Esophagus (tissue), 2 donors: ENCODE results near the gene GDAP1L1. TPM values are rescaled to one million over a fixed set of nuclear protein-coding genes. Genes with fewer than 3 reads are reported as not detected.
"Not testable (repeated sequence)": the region's sequence is repeated elsewhere in the genome, so short reads cannot be mapped to it uniquely, and the experiment has no call there.

Experiments used
- H3K27ac ChIP-seq, 2 donors: one replicate each; pipeline ENCODE4 v1.5.1; 2013; ENCODE audit warnings: low read depth in 2 of 2, mild to moderate bottlenecking in 2 of 2, inconsistent platforms in 1 of 2, low read length in 1 of 2, moderate library complexity in 1 of 2
- H3K27me3 ChIP-seq, 2 donors: one replicate each; pipeline ENCODE4 v1.6.1; 2013; ENCODE audit warnings: low read length in 2 of 2, control low read depth in 1 of 2, mild to moderate bottlenecking in 1 of 2; ENCODE audit not compliant: insufficient read depth in 2 of 2, control insufficient read depth in 1 of 2
- H3K36me3 ChIP-seq, 2 donors: one replicate each; pipeline ENCODE4 v1.6.1; 2013; ENCODE audit warnings: low read length in 1 of 2; ENCODE audit not compliant: control insufficient read depth in 2 of 2, insufficient read depth in 2 of 2
- H3K4me1 ChIP-seq, 2 donors: one replicate each; pipeline ENCODE4 v1.6.1; 2013; ENCODE audit warnings: low read length in 1 of 2; ENCODE audit not compliant: control insufficient read depth in 2 of 2, insufficient read depth in 2 of 2
- H3K4me3 ChIP-seq, 2 donors: one replicate each; pipeline ENCODE4 v1.5.1; 2013; ENCODE audit warnings: low read length in 2 of 2, mild to moderate bottlenecking in 2 of 2, low read depth in 1 of 2, moderate library complexity in 1 of 2
- H3K9me3 ChIP-seq, 2 donors: one replicate each; pipeline ENCODE4 v1.6.1; 2013; ENCODE audit warnings: mild to moderate bottlenecking in 2 of 2, low read depth in 1 of 2, low read length in 1 of 2, moderate library complexity in 1 of 2; ENCODE audit not compliant: control insufficient read depth in 2 of 2, insufficient read depth in 1 of 2
- WGBS, 2 donors: extraction: QIAGEN DNeasy Blood & Tissue Kit; methylation state at CpG; one replicate each; pipeline ENCODE4 v1.1.7; 2013; 5-methylcytosine and 5-hydroxymethylcytosine counted together
- polyA plus RNA-seq, 2 donors: library from polyadenylated mRNA; stranded (reverse); fragments of 200-250 nt; gene quantifications; one replicate each; pipeline ENCODE4 v1.2.3, GENCODE V29; 2013
- donor health status: healthy with polysubstance abuse.
- donor health status: Bipolar disorder and iron deficiency.

GDAP1L1 gene
- polyA plus RNA-seq, 2 donors, result not detected

DNA sequence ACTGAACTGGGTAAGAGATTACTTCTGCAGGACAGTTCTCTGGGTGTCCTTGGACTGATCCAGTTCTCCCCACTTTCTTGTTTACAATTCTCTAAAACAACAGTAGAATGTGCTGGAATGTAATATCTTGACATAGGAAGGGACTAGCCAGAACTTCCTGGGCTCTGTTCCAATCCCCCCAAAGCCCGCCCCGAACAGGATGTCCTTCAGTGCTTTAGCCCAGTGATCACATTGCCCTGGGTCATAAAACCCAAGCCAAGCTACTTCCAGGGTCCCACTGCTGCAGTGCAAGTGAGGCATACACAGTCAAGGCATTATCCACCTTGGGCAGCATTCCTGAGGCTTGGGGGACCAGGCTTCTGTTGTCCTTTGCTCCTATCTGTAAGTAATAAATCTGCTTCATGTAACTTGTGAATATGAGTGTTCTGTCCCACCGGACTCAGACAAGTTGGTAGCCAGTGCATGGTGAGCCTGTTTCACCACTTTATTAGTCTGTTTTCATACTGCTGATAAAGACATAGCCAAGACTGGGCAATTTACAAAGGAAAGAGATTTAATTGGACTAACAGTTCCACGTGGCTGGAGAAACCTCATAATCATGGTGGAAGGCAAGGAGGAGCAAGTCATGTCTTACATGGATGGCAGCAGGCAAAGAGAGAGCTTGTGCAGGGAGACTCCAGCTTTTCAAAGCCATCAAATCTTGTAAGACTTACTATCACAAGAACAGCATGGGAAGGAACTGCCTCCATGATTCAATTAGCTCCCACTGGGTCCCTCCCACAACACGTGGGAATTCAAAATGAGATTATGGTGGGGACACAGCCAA, 40.4 kb downstream of the GDAP1L1 start:
- peaks cover 0 to 3% of the 10 kb centered on the region in 2 donors for H3K4me1 ChIP-seq
- H3K27ac ChIP-seq, result no peak overlapping the region
- H3K36me3 ChIP-seq, result peaks cover 0 to 5% of the 10 kb centered on the region in 2 donors
- no peaks in the 10 kb centered on the region for H3K27me3 ChIP-seq
- no peak overlapping the region for H3K4me3 ChIP-seq
- WGBS, 2 donors, result 68 to 83% methylated on average over 5 of the region's 5 CpGs
- H3K9me3 ChIP-seq, result no peaks in the 10 kb centered on the region

DNA sequence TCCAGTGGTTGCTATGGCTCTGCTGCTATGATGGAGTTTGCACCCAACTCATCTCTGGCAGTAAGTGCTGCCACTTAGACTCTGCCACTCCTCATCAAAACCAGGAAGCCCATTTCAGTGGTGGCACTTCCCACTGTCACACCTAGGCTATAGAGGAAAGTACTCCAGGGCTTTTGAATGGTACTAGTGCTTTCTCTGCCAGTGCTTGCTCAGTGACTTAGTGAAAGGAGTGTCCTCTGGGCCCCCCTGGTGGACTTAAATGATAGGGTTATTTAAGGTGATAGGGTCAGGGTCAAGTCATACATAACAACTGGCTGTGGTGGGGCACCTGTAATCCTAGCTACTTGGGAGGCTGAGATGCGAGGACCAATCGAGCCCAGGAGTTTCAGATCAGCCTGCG, 41.1 kb downstream of the GDAP1L1 start:
- Histone ChIP-seq H3K27ac (no peak overlapping the region), H3K4me3 (no peak overlapping the region), H3K9me3 (no peaks in the 10 kb centered on the region), H3K27me3 (no peaks in the 10 kb centered on the region), H3K4me1 (peaks cover 0 to 3% of the 10 kb centered on the region in 2 donors), H3K36me3 (peaks cover 0 to 5% of the 10 kb centered on the region in 2 donors)
- 90 to 98% methylated on average over 3 of the region's 3 CpGs for WGBS, 2 donors

DNA sequence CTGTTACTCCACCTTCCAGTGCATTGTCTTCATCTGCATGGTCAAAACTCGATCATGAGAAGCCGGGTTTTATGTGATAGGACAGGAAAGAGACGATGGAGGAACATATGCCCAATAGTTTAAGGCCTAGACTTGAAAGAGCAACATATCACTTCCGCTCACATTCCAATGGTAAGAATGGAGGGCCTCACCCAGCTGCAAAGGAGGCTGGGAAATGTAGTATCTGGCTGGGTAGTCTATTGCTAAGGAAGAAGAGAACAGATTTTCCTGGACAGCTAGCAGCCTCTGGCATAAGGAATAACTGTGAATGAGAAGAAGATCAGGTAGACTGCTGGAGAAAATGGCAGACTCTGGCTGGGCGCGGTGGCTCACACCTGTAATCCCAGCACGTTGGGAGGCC, 44.6 kb downstream of the GDAP1L1 start:
- Histone ChIP-seq H3K27me3 (no peaks in the 10 kb centered on the region), H3K27ac (no peak overlapping the region), H3K4me1 (peaks cover 0 to 3% of the 10 kb centered on the region in 2 donors), H3K36me3 (peaks cover 0 to 5% of the 10 kb centered on the region in 2 donors), H3K4me3 (no peak overlapping the region), H3K9me3 (no peaks in the 10 kb centered on the region)
- 92 to 93% methylated on average over 7 of the region's 7 CpGs for WGBS, 2 donors

DNA sequence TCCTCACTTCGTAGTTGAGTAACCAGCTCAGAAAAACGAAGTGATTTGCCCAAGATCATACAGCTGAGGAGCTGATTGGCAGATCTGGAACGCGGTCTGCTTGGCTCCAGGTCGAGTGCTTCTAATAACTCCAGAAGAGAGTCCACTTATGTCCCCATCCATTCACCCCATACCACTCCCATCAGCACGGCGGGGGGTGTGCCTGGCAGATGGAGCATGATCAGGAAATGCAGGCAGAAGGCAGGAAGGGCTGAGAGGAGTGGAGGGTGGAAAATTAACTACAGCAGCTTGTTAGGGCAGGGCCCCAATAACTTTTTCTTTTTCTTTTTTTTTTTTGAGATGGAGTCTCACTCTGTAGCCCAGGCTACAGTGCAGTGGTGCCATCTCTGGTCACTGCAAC, 48.9 kb downstream of the GDAP1L1 start:
- no peak overlapping the region for H3K4me3 ChIP-seq
- H3K4me1 ChIP-seq, result no peaks in the 10 kb centered on the region
- 79 to 82% methylated on average over 7 of the region's 7 CpGs for WGBS, 2 donors
- no peaks in the 10 kb centered on the region for H3K36me3 ChIP-seq
- no peaks in the 10 kb centered on the region for H3K9me3 ChIP-seq
- no peaks in the 10 kb centered on the region for H3K27me3 ChIP-seq
- H3K27ac ChIP-seq, result no peak overlapping the region

DNA sequence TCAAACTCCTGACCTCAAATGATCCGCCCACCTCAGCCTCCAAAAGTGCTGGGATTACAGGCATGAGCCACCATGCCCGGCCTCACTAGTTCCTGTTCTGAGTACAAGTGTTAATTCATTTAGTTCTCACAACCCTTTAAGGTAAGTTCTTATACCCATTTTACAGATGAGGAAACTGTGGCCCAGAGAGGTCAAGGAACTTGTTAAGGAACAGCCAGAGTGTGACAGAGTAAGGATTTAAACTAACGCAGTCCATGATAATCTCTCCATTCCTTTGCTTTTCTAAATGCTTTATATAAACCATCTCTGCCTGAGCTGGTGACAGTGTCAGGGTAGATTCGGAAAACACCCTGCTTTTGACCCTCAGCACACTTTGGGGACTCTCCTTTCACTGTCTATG, 50.6 kb downstream of the GDAP1L1 start:
- Histone ChIP-seq H3K36me3 (no peaks in the 10 kb centered on the region), H3K4me3 (no peak overlapping the region), H3K4me1 (no peaks in the 10 kb centered on the region), H3K9me3 (no peaks in the 10 kb centered on the region), H3K27ac (no peak overlapping the region), H3K27me3 (no peaks in the 10 kb centered on the region)
- 88 to 94% methylated on average over 4 of the region's 4 CpGs for WGBS, 2 donors

DNA sequence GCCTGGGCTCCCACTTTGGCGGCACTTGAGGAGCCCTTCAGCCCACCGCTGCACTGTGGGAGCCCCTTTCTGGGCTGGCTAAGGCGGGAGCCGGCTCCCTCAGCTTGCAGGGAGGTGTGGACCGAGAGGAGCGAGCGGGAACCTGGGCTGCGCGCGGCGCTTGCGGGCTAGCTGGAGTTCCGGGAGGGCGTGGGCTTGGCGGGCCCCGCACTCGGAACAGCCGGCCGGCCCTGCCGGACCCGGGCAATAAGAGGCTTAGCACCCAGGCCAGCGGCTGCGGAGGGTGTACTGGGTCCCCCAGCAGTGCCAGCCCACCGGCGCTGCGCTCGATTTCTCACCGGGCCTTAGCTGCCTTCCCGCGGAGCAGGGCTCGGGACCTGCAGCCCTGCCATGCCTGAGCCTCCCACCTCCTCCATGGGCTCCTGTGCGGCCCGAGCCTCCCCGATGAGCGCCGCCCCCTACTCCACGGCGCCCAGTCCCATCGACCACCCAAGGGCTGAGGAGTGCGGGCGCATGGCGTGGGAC, 52.0 kb downstream of the GDAP1L1 start:
- not testable (repeated sequence) for H3K4me3 ChIP-seq, H3K27ac ChIP-seq, H3K27me3 ChIP-seq, H3K36me3 ChIP-seq, H3K9me3 ChIP-seq, H3K4me1 ChIP-seq
- 94 to 97% methylated on average over 38 to 42 of the region's 42 CpGs for WGBS, 2 donors

DNA sequence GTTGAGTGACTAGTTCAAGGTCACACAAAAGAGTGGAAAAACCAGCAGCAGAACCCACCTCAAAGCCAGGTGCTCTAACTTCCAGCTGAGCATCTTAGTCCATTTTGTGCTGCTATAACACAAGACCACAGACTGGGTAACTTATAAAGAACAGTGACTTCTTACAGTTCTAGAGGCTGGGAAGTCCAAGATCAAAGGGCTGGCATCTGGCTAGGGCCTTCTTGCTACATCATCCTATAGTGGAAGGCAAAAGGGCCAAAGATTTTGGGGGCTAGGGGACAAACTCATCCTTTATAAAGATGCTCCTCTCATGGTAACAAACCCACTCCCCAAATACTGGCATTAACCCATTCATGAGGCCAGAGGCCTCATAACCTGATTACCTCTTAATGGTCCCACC, 54.2 kb downstream of the GDAP1L1 start:
- no peaks in the 10 kb centered on the region for H3K4me1 ChIP-seq
- H3K9me3 ChIP-seq, result no peaks in the 10 kb centered on the region
- no peaks in the 10 kb centered on the region for H3K27me3 ChIP-seq
- no peak overlapping the region for H3K27ac ChIP-seq
- no peak overlapping the region for H3K4me3 ChIP-seq
- no peaks in the 10 kb centered on the region for H3K36me3 ChIP-seq

DNA sequence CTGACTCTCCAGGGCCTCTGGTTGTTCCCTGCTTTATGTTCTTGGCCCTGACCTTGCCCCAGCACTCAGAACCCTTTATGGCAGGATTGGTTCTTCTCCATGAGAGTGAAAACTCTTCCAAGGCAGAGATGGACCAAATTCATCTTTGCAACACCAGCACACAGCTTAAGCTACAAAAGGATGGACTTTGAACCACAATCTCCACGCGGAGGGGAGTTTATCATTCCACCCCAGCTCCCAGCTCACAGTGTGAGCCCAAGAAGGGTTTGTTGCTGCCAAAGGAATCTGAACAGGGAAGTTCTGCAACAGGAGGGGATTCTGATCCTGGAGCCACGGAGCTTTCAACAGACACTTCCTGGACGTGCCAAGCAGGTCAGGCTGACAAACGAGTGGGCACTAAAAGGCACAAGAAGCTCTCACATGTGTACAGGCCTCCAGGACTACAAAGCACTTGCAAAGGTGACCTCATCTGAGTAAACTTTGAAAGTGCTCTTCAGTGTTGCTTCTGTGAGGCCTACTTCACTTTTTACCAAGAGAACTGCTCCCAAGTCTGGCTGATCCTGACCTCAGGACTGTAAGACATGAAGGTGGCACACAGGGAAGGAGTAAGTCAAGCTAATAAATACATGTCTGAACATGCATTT, 55.0 kb downstream of the GDAP1L1 start:
- Histone ChIP-seq H3K36me3 (peaks cover 0 to 3% of the 10 kb centered on the region in 2 donors), H3K4me3 (no peak overlapping the region), H3K9me3 (no peaks in the 10 kb centered on the region), H3K27me3 (no peaks in the 10 kb centered on the region), H3K27ac (no peak overlapping the region), H3K4me1 (no peaks in the 10 kb centered on the region)
- WGBS, 2 donors, result 63 to 65% methylated on average over 5 of the region's 5 CpGs

DNA sequence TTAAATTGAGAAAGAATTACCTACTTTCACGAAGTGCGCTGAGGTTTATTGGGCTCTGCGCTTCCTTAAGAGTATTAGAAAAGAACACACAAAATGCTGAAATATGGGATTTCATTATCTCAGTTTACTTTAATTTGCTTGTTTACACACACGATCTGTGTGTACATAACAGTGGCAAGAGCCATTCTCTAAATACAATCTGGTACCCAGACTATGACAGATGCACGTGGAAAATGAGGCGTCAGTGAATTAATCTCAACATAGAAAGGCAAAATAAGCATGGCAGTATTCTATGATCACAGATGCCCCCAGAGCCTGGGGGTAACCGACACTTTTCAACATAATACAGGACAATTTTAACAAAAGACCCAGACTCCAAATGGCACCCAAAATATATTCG, 55.6 kb downstream of the GDAP1L1 start:
- Histone ChIP-seq H3K4me3 (no peak overlapping the region), H3K27me3 (no peaks in the 10 kb centered on the region), H3K9me3 (no peaks in the 10 kb centered on the region), H3K36me3 (peaks cover 0 to 3% of the 10 kb centered on the region in 2 donors), H3K4me1 (no peaks in the 10 kb centered on the region), H3K27ac (no peak overlapping the region)
- WGBS, 2 donors, result 83% methylated on average over 8 of the region's 8 CpGs

DNA sequence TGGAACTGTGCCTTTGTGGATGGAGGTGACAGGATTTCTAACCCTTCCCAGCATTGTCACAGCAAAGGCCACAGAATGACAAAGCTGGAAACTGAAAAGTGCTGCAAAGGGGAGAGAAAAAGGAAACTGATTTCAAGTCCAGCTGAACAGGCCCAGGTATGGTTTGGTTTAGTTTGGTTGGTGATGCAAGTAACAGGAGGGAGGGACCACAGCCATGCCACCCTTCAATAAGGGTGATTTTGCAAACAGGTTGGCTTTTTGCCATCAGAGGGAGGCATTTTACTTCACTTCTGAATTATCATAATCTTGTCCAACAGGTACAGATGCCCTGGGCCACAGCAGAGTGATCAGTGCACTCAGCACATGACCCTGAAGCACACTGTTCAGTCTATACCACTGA, 57.3 kb downstream of the GDAP1L1 start:
- no peaks in the 10 kb centered on the region for H3K9me3 ChIP-seq
- H3K4me1 ChIP-seq, result no peaks in the 10 kb centered on the region
- no peaks in the 10 kb centered on the region for H3K27me3 ChIP-seq
- no peak overlapping the region for H3K4me3 ChIP-seq
- H3K27ac ChIP-seq, result no peak overlapping the region
- peaks cover 0 to 3% of the 10 kb centered on the region in 2 donors for H3K36me3 ChIP-seq
